Measurements from ENCODE around the gene CFAP54. TPM values are rescaled to one million over a fixed set of nuclear protein-coding genes. Genes with fewer than 3 reads are reported as not detected.
A peak's percentile ranks its signal among the peaks of the same experiment; 100 is the strongest.
"Not testable (repeated sequence)": the region's sequence is repeated elsewhere in the genome, so short reads cannot be mapped to it uniquely, and the experiment has no call there.

The CFAP54 gene
- polyA plus RNA-seq, 3 donors, result not detected

- intact Hi-C loops (cut with micrococcal nuclease), result no loop called here
- WGBS (ENCODE audit: insufficient coverage), result 33% methylated on average over 3 of the region's 5 CpGs
- Mint-ChIP-seq H3K36me3 (no peaks in the 10 kb centered on the region), H3K27me3 (ENCODE audit: low read depth in 3 of 3) (no peaks in the 10 kb centered on the region), H3K27ac (peak overlapping the region in 6 of 7 donors; percentile 32 to 86 (median 68)), H3K4me3 (peak overlapping the region; percentile 65 to 91), H3K9me3 (peaks cover 0 to 4% (median 0%) of the 10 kb centered on the region in 7 donors), H3K4me1 (peaks cover 8% of the 10 kb centered on the region)
- DNase-seq, result peak in 2 of 3 donors; percentile 1 to 4
- H3K9me3 ChIP-seq (replicated peaks in 1 of 2; ENCODE audit: control insufficient read depth in 1 of 2, insufficient read depth in 1 of 2, low read length in 2 of 2), result no peaks in the 10 kb centered on the region
- H3K4me2 ChIP-seq (replicated peaks; ENCODE audit: extremely low read depth, low read length, poor library complexity, severe bottlenecking), result peak overlapping the region; percentile 71
- H3K4me3 ChIP-seq (replicated peaks in 1 of 3; ENCODE audit: low read depth in 2 of 3, low read length in 3 of 3), result peak overlapping the region; percentile 49 to 72 (median 72)
- no peaks in the 10 kb centered on the region for H3K36me3 ChIP-seq (replicated peaks in 1 of 2; ENCODE audit: control insufficient read depth in 1 of 2, insufficient read depth in 2 of 2, low read length in 2 of 2)
- H3K27me3 ChIP-seq (ENCODE audit: control insufficient read depth in 2 of 2, insufficient read depth in 2 of 2, low read length in 2 of 2), result no peaks in the 10 kb centered on the region
- peak overlapping the region in 1 of 2 donors; percentile 78 for H3K27ac ChIP-seq (ENCODE audit: low read depth in 1 of 2, low read length in 2 of 2)
- no peaks in the 10 kb centered on the region for H3K79me2 ChIP-seq (ENCODE audit: insufficient read depth, low read length)
- peak overlapping the region; percentile 81 for H2AFZ ChIP-seq (ENCODE audit: insufficient read depth, low read depth, low read length, poor library complexity, severe bottlenecking)
- peak overlapping the region; percentile 58 for H3K9ac ChIP-seq (ENCODE audit: insufficient read depth, low read length, poor library complexity, severe bottlenecking)
- H3K4me1 ChIP-seq (ENCODE audit: control insufficient read depth in 1 of 2, insufficient read depth in 2 of 2, low read length in 2 of 2), result peaks cover 3 to 11% of the 10 kb centered on the region in 2 donors
- no peaks in the 10 kb centered on the region for H4K20me1 ChIP-seq (ENCODE audit: insufficient read depth, low read length)
- TF ChIP-seq, protein P1, sequence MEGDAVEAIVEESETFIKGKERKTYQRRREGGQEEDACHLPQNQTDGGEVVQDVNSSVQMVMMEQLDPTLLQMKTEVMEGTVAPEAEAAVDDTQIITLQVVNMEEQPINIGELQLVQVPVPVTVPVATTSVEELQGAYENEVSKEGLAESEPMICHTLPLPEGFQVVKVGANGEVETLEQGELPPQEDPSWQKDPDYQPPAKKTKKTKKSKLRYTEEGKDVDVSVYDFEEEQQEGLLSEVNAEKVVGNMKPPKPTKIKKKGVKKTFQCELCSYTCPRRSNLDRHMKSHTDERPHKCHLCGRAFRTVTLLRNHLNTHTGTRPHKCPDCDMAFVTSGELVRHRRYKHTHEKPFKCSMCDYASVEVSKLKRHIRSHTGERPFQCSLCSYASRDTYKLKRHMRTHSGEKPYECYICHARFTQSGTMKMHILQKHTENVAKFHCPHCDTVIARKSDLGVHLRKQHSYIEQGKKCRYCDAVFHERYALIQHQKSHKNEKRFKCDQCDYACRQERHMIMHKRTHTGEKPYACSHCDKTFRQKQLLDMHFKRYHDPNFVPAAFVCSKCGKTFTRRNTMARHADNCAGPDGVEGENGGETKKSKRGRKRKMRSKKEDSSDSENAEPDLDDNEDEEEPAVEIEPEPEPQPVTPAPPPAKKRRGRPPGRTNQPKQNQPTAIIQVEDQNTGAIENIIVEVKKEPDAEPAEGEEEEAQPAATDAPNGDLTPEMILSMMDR (IDR thresholded peaks at IDR 0.05), result no peak
Measured at GRCh38 chr12:96719660-96720362, 230.4 kb downstream of the CFAP54 start.

- peak overlapping the region; percentile 25 to 78 for H3K27ac ChIP-seq (ENCODE audit: low read depth in 1 of 2, low read length in 2 of 2)
- peak overlapping the region; percentile 71 for H3K4me2 ChIP-seq (replicated peaks; ENCODE audit: extremely low read depth, low read length, poor library complexity, severe bottlenecking)
- peaks cover 8% of the 10 kb centered on the region for H3K4me1 Mint-ChIP-seq
- DNase-seq, result no peak
- H3K79me2 ChIP-seq (ENCODE audit: insufficient read depth, low read length), result no peaks in the 10 kb centered on the region
- no peaks in the 10 kb centered on the region for H3K27me3 Mint-ChIP-seq (ENCODE audit: low read depth in 3 of 3)
- no peaks in the 10 kb centered on the region for H3K36me3 Mint-ChIP-seq
- no peaks in the 10 kb centered on the region for H3K9me3 ChIP-seq (replicated peaks in 1 of 2; ENCODE audit: control insufficient read depth in 1 of 2, insufficient read depth in 1 of 2, low read length in 2 of 2)
- peak overlapping the region; percentile 65 to 91 for H3K4me3 Mint-ChIP-seq
- no peaks in the 10 kb centered on the region for H4K20me1 ChIP-seq (ENCODE audit: insufficient read depth, low read length)
- intact Hi-C loops (cut with micrococcal nuclease), result no loop called here
- peak overlapping the region; percentile 32 to 86 (median 70) for H3K27ac Mint-ChIP-seq
- H3K4me3 ChIP-seq (replicated peaks in 1 of 3; ENCODE audit: low read depth in 2 of 3, low read length in 3 of 3), result peak overlapping the region; percentile 49 to 72 (median 72)
- 22% methylated on average over 3 of the region's 9 CpGs for WGBS (ENCODE audit: insufficient coverage)
- peak overlapping the region; percentile 58 for H3K9ac ChIP-seq (ENCODE audit: insufficient read depth, low read length, poor library complexity, severe bottlenecking)
- H3K36me3 ChIP-seq (replicated peaks in 1 of 2; ENCODE audit: control insufficient read depth in 1 of 2, insufficient read depth in 2 of 2, low read length in 2 of 2), result no peaks in the 10 kb centered on the region
- no peaks in the 10 kb centered on the region for H3K27me3 ChIP-seq (ENCODE audit: control insufficient read depth in 2 of 2, insufficient read depth in 2 of 2, low read length in 2 of 2)
- peak overlapping the region; percentile 81 for H2AFZ ChIP-seq (ENCODE audit: insufficient read depth, low read depth, low read length, poor library complexity, severe bottlenecking)
- TF ChIP-seq, protein P1 (IDR thresholded peaks at IDR 0.05), result no peak
- peaks cover 3 to 11% of the 10 kb centered on the region in 2 donors for H3K4me1 ChIP-seq (ENCODE audit: control insufficient read depth in 1 of 2, insufficient read depth in 2 of 2, low read length in 2 of 2)
- peaks cover 0 to 4% (median 0%) of the 10 kb centered on the region in 7 donors for H3K9me3 Mint-ChIP-seq
Measured at GRCh38 chr12:96720363-96720705, 231.0 kb downstream of the CFAP54 start.

DNA sequence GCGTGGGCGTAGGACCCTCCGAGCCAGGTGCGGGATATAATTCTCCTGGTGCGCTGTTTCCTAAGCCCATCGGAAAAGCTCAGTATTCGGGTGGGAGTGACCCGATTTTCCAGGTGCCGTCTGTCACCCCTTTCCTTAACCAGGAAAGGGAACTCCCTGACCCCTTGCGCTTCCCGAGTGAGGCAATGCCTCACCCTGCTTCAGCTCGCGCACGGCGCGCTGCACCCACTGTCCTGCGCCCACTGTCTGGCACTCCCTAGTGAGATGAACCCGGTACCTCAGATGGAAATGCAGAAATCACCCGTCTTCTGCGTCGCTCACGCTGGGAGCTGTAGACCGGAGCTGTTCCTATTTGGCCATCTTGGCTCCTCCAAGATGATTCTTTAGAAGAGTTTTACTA, 240.1 kb downstream of the CFAP54 start:
- WGBS (ENCODE audit: insufficient coverage), result 97% methylated on average over 14 of the region's 23 CpGs
- H3K4me1 Mint-ChIP-seq; H3K36me3 ChIP-seq (replicated peaks in 1 of 2; ENCODE audit: control insufficient read depth in 1 of 2, insufficient read depth in 2 of 2, low read length in 2 of 2); H3K36me3 Mint-ChIP-seq; H4K20me1 ChIP-seq (ENCODE audit: insufficient read depth, low read length); H3K4me3 Mint-ChIP-seq; H3K27me3 Mint-ChIP-seq (ENCODE audit: low read depth in 3 of 3); H2AFZ ChIP-seq (ENCODE audit: insufficient read depth, low read depth, low read length, poor library complexity, severe bottlenecking); H3K4me1 ChIP-seq (ENCODE audit: control insufficient read depth in 1 of 2, insufficient read depth in 2 of 2, low read length in 2 of 2); H3K9ac ChIP-seq (ENCODE audit: insufficient read depth, low read length, poor library complexity, severe bottlenecking); H3K9me3 ChIP-seq (replicated peaks in 1 of 2; ENCODE audit: control insufficient read depth in 1 of 2, insufficient read depth in 1 of 2, low read length in 2 of 2); DNase-seq; H3K79me2 ChIP-seq (ENCODE audit: insufficient read depth, low read length); H3K27ac ChIP-seq (ENCODE audit: low read depth in 1 of 2, low read length in 2 of 2); H3K27me3 ChIP-seq (ENCODE audit: control insufficient read depth in 2 of 2, insufficient read depth in 2 of 2, low read length in 2 of 2); H3K4me2 ChIP-seq (replicated peaks; ENCODE audit: extremely low read depth, low read length, poor library complexity, severe bottlenecking); H3K9me3 Mint-ChIP-seq; H3K4me3 ChIP-seq (replicated peaks in 1 of 3; ENCODE audit: low read depth in 2 of 3, low read length in 3 of 3); intact Hi-C loops (cut with micrococcal nuclease): not testable (repeated sequence)
- peak overlapping the region in 1 of 7 donors; percentile 33 for H3K27ac Mint-ChIP-seq

Measured in CD14-positive monocyte (primary cell).